ENCODE data around the gene FOXD1. TPM values are rescaled to one million over a fixed set of nuclear protein-coding genes. Genes with fewer than 3 reads are reported as not detected.
"Not testable (repeated sequence)": the region's sequence is repeated elsewhere in the genome, so short reads cannot be mapped to it uniquely, and the experiment has no call there.

Gene FOXD1
- total RNA-seq, 1 experiment from 2014 or later, result 11.2 TPM

- DNase-seq (ENCODE audit: low read depth), result peak; percentile 45
Observed at GRCh38 chr5:73417303-73418034, 31.1 kb downstream of the FOXD1 start.

GRCh38 chr5:73415617-73416016 lies 33.0 kb downstream of the FOXD1 start:
- no peak for DNase-seq (ENCODE audit: low read depth)

GRCh38 chr5:73415171-73415570 lies 33.4 kb downstream of the FOXD1 start:
- DNase-seq (ENCODE audit: low read depth), result no peak

- DNase-seq (ENCODE audit: low read depth), result peak; percentile 2
Observed at GRCh38 chr5:73412597-73412988, 36.0 kb downstream of the FOXD1 start.

GRCh38 chr5:73411936-73412596 lies 36.5 kb downstream of the FOXD1 start:
- no peak for DNase-seq (ENCODE audit: low read depth)

GRCh38 chr5:73409927-73410326 lies 38.6 kb downstream of the FOXD1 start:
- not testable (repeated sequence) for DNase-seq (ENCODE audit: low read depth)

- DNase-seq (ENCODE audit: low read depth), result no peak
Observed at GRCh38 chr5:73405691-73406090, 42.9 kb downstream of the FOXD1 start.

GRCh38 chr5:73399775-73400174 lies 48.8 kb downstream of the FOXD1 start:
- DNase-seq (ENCODE audit: low read depth), result no peak

Other genes starting within 250 kb of the FOXD1 start
- 396 and 495 TPM in 2 replicates for gene BTF3, start 49.7 kb upstream of the FOXD1 start, total RNA-seq (2014; rRNA removed; shearing (Covaris generic))
- 15.2 and 19.5 TPM in 2 replicates for gene ANKRA2, start 116.9 kb upstream of the FOXD1 start, total RNA-seq (2014; rRNA removed; shearing (Covaris generic))
- gene UTP15, start 117.0 kb upstream of the FOXD1 start, total RNA-seq (2014; rRNA removed; shearing (Covaris generic)), result 14.7 and 19.0 TPM in 2 replicates
- gene ARHGEF28, start 177.4 kb upstream of the FOXD1 start, total RNA-seq (2014; rRNA removed; shearing (Covaris generic)), result 11.3 and 13.4 TPM in 2 replicates

Measured in RPMI7951 (cell line).